GM06990 (cell line): ENCODE measurements around the gene MDFI.

Experiments
- DNase-seq: peaks from one replicate; pipeline ENCODE4 v3.0.0-alpha.2; 2011; ENCODE audit not compliant: insufficient read length; ENCODE audit errors: extremely low read depth
- H3K27me3 ChIP-seq: replicated peaks from 2 replicates; pipeline ENCODE4 v1.6.0; 2011; ENCODE audit warnings: low read length; ENCODE audit not compliant: control insufficient read depth, insufficient read depth
- H3K36me3 ChIP-seq: 2 replicates; pipeline ENCODE4 v1.5.1; 2011; ENCODE audit warnings: low read length; ENCODE audit not compliant: control insufficient read depth, insufficient read depth
- H3K4me3 ChIP-seq: replicated peaks from 2 replicates; pipeline ENCODE4 v1.5.1; 2011; ENCODE audit warnings: low read depth, mild to moderate bottlenecking, control low read depth, low read length
- TF ChIP-seq, protein P1 (sequence below): IDR thresholded peaks from 2 replicates; pipeline ENCODE4 v1.5.1; 2011; ENCODE audit warnings: low read length, control low read depth, mild to moderate bottlenecking, inconsistent platforms; ENCODE audit not compliant: insufficient read depth, poor library complexity, severe bottlenecking

The MDFI gene

DNA sequence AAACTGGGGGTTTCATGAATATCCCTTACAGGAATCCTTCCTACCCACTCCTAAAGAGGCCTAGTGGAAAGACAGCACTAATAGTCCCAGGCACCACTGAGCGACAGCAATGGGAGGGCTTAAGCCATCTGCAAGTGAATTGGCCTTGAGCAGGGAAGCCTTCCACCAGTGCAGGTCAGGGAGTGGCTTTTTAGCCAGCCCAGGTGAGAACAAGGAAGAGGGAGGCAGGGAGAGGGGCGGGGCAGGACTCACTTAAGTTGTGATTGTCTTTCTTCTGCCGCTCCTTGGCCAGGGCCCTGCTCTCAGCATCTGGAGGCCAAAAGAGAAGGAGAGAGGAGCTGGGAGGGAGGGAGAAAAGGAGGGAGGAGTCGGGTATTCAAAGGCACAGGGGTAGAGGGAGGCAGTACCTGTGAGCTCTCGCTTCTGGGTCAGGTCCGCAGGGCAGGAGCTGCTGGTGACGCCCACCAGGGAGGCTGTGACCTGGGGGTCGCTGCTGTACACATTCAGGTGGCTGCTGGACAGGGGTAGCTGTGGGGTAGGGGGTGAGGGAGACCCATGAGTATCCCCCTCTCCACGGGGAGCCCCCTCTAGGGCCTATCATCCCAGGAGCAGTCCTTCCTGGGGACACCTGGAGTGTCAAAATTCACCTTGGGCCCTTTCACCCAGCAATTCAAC, 49.4 kb downstream of the MDFI start:
- peaks cover 56% of the 10 kb centered on the region for H3K36me3 ChIP-seq

DNA sequence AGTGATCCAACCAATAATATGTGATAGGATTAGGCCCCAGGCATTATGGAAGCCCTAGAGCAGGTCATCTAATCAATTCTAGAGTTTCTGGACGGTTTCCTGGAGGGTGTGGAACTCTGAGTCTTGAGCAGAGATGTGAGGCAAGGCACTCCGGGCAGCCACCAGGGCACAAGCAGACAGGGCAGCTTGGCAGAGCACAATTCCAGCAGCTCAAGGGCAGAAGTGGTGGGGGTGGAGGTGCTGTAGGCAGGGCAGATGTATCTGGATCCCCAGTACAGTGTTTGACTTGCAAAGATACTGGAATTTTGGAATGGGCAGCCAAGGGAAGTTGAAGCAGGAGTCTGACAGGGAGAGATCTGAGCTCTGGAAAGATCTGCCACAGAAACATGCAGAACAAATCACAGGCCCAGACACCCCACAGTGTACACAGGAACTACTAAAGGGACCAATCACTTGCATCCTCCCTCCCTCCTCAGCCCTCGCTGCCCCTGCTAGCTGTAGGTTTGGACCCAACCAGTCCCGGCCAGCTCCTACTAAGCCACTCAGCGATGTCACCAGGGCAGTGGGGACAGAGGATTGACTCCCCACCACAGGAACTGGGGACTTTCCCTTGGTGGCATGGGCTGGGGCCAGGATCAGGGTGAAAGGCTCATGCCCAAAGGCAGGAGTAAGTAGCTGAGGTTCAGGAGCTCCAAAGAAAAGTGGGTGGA, 50.1 kb downstream of the MDFI start:
- DNase-seq = no peak
- Histone ChIP-seq H3K27me3 (no peaks in the 10 kb centered on the region), H3K4me3 (no peak overlapping the region), H3K36me3 (peaks cover 59% of the 10 kb centered on the region)
- TF ChIP-seq, protein P1, sequence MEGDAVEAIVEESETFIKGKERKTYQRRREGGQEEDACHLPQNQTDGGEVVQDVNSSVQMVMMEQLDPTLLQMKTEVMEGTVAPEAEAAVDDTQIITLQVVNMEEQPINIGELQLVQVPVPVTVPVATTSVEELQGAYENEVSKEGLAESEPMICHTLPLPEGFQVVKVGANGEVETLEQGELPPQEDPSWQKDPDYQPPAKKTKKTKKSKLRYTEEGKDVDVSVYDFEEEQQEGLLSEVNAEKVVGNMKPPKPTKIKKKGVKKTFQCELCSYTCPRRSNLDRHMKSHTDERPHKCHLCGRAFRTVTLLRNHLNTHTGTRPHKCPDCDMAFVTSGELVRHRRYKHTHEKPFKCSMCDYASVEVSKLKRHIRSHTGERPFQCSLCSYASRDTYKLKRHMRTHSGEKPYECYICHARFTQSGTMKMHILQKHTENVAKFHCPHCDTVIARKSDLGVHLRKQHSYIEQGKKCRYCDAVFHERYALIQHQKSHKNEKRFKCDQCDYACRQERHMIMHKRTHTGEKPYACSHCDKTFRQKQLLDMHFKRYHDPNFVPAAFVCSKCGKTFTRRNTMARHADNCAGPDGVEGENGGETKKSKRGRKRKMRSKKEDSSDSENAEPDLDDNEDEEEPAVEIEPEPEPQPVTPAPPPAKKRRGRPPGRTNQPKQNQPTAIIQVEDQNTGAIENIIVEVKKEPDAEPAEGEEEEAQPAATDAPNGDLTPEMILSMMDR = no peak

More for the DNA sequence above, 49.4 kb downstream of the MDFI start:
- Histone ChIP-seq H3K27me3 (no peaks in the 10 kb centered on the region), H3K4me3 (no peak overlapping the region)
- TF ChIP-seq, protein P1 = no peak
- DNase-seq = no peak

DNA sequence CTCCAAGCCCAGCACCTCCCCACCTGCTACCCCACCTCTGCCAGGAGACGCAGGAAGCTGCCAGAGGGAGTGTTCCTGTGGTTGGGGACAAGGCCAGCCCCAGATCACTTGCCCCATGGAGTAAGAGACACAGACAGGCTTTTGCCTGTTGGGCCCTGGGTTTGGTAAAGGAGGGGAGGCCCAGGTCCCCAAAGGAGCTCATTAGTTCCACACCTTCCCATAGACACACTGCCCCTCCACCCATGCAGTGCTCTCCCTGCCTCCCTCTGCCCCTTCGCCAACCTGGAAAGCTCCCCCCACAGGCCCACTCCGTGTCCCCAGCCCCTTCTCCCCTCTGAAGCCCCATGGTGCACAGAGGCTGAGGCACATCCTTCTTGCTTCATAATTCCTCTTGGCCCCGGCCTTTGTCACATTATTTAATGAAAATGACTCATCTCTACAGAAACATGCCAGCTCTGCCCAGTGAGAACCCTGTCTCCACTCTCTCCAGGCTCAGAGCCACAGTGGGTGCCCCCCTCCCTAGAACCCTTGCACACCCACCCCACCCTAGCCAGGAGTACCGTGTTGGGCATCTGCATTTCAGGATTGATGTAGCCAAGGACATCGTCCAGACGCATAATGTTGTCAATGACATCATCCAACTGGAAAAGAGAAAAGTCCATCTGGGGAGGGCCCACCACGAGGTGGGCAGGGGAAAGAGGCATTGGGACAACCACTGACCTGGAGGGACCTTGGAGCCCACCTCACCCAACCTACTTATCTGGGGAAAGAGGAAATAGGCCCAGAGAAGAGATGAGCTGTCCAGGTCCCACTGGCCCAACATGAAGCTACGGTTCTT, 51.1 kb downstream of the MDFI start:
- no peak for DNase-seq
- TF ChIP-seq, protein P1 = no peak
- H3K4me3 ChIP-seq = no peak overlapping the region
- H3K36me3 ChIP-seq = peaks cover 58% of the 10 kb centered on the region
- H3K27me3 ChIP-seq = no peaks in the 10 kb centered on the region

DNA sequence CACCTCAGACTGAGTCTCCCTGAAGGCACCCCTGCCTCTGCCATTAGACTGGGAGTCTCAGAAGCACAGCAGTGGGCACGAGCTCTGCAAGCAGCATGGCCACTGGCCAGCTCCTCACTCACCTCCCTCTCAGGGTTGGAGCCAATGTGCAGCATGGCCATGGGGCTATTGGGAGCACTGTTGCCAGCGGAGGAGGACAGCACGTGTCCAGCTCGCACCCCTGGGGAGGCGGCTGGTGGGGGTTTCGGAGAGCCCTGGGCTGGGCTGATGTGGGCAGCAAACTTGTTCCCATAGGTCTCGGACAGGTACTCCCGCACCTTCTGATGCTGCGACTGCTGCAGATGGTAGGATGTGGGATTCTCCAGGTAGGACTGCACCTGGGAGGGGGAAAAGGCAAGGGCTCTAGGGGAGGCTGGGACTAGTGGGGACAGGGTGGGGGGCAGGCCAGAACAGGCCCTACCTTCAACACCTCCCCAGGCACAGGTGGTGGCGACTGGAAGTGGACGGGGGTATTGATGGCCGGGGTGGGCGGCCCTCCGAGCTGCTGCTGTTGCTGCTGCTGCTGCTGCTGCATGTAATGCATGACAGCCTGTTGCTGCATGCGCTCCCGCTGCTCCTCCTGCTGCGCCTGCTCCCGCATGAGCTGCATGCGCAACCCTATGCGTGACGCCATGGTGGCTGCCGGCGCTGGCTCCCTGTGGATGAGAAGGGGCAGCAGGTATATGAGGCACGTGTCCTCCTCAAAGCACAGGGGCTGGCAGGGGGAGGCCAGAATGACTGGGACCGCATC, 52.5 kb downstream of the MDFI start:
- TF ChIP-seq, protein P1 = no peak
- no peak for DNase-seq
- no peak overlapping the region for H3K4me3 ChIP-seq
- peaks cover 50% of the 10 kb centered on the region for H3K36me3 ChIP-seq
- H3K27me3 ChIP-seq = no peaks in the 10 kb centered on the region

DNA sequence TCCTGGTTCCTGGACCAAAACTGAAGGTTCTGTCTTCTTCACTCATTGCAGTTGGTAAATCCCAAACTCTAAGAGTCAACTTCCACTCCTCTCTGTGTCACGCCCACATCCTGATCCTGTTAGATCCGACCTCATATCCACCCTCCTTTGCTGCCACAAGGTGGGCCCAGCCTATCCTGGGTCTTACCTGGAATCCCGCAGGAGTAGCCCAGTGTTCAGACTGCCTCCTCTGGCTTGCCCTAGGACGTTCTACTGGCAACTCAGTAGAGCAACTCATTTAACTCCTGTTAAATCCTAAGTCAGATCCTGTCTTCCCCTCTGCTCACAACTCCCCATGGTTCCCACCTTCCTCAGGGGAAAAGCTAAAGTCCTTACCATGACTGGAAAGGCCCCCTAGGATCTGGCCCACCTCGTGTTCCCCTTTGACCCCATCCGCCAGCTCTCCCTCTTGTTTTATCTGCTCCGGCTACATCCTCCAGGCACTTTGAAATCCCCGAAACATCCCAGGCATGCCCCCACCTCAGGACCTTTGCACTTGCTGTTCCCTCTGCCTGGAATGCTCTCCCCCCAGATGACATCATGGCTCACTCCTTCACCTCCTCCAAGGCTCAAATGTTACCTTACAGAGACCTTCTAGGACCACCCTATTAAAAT, 53.3 kb downstream of the MDFI start:
- Histone ChIP-seq H3K27me3 (no peaks in the 10 kb centered on the region), H3K4me3 (no peak overlapping the region), H3K36me3 (peaks cover 48% of the 10 kb centered on the region)
- TF ChIP-seq, protein P1 = no peak
- no peak for DNase-seq
